Esophagus squamous epithelium (tissue), 4 donors: Measurements from ENCODE around the gene UIMC1.

Source experiments
- POLR2A ChIP-seq, 4 donors: fragments of 450-650 bp; IDR thresholded peaks; one replicate each; pipeline ENCODE4 v1.6.1; 2017; ENCODE audit warnings: antibody characterized with exemption in 4 of 4, mild to moderate bottlenecking in 4 of 4, moderate library complexity in 3 of 4
- TF ChIP-seq, protein P1 (sequence below), 6 experiments: fragments of 450-650 bp in 4 of 6; fragments of 200-600 bp in 2 of 6; sonication (generic) in 2 of 6; IDR thresholded peaks; one replicate each; pipeline ENCODE4 v1.5.1; 2016 to 2019; ENCODE audit warnings: antibody characterized with exemption in 6 of 6, mild to moderate bottlenecking in 4 of 6, moderate library complexity in 4 of 6

- TF ChIP-seq, protein P1, sequence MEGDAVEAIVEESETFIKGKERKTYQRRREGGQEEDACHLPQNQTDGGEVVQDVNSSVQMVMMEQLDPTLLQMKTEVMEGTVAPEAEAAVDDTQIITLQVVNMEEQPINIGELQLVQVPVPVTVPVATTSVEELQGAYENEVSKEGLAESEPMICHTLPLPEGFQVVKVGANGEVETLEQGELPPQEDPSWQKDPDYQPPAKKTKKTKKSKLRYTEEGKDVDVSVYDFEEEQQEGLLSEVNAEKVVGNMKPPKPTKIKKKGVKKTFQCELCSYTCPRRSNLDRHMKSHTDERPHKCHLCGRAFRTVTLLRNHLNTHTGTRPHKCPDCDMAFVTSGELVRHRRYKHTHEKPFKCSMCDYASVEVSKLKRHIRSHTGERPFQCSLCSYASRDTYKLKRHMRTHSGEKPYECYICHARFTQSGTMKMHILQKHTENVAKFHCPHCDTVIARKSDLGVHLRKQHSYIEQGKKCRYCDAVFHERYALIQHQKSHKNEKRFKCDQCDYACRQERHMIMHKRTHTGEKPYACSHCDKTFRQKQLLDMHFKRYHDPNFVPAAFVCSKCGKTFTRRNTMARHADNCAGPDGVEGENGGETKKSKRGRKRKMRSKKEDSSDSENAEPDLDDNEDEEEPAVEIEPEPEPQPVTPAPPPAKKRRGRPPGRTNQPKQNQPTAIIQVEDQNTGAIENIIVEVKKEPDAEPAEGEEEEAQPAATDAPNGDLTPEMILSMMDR (IDR thresholded peaks at IDR 0.05), result no peak
- no peak for TF ChIP-seq POLR2A (IDR thresholded peaks at IDR 0.05)
Measured at GRCh38 chr5:176947847-176948246, 58.7 kb downstream of the UIMC1 start.
